Measurements from ENCODE around the gene CPEB3. TPM values are rescaled to one million over a fixed set of nuclear protein-coding genes. Genes with fewer than 3 reads are reported as not detected.

CPEB3 gene
- total RNA-seq, 5 donors from 2014 or later (not counting 1 experiment from before 2014, with no cell fraction given), result 2.7 to 4.1 (median 3.1) TPM

- Mint-ChIP-seq H3K4me3 (no peak overlapping the region), H3K27ac (no peak overlapping the region), H3K9me3 (no peaks in the 10 kb centered on the region), H3K36me3 (peaks cover 4% of the 10 kb centered on the region), H3K27me3 (no peaks in the 10 kb centered on the region), H3K4me1 (peaks cover 0 to 6% (median 2%) of the 10 kb centered on the region in 3 donors)
- ATAC-seq (replicated peaks in 1 of 4), result no peak
- Histone ChIP-seq H3K27ac (ENCODE audit: low read length) (no peak overlapping the region), H3K9me3 (no peaks in the 10 kb centered on the region), H3K27me3 (replicated peaks in 1 of 2; ENCODE audit: control insufficient read depth in 2 of 2, extremely low read depth in 1 of 2, insufficient read depth in 2 of 2, low read length in 1 of 2) (no peaks in the 10 kb centered on the region), H3K4me3 (ENCODE audit: control insufficient read depth in 1 of 2, extremely low read depth in 1 of 2, low read length in 1 of 2) (no peak overlapping the region), H3K36me3 (ENCODE audit: control insufficient read depth in 2 of 2, extremely low read depth in 1 of 2, insufficient read depth in 1 of 2, low read length in 1 of 2) (no peaks in the 10 kb centered on the region), H3K4me1 (ENCODE audit: control insufficient read depth in 1 of 2, extremely low read depth in 1 of 2, insufficient read depth in 2 of 2, low read length in 2 of 2) (no peaks in the 10 kb centered on the region)
- ChIA-PET POLR2A (no interaction called here), CTCF (no interaction called here)
- no CpG with 5 or more reads among the region's 2 CpGs for WGBS (ENCODE audit: insufficient coverage)
- DNase-seq, result no peak
Measured at GRCh38 chr10:92263396-92263795, 27.5 kb downstream of the CPEB3 start.

- H3K36me3 Mint-ChIP-seq, result no peaks in the 10 kb centered on the region
- peaks cover 0 to 2% of the 10 kb centered on the region in 2 experiments for H3K4me1 ChIP-seq (ENCODE audit: control insufficient read depth in 1 of 2, extremely low read depth in 1 of 2, insufficient read depth in 2 of 2, low read length in 2 of 2)
- H3K9me3 ChIP-seq, result no peaks in the 10 kb centered on the region
- no peaks in the 10 kb centered on the region for H3K27me3 ChIP-seq (replicated peaks in 1 of 2; ENCODE audit: control insufficient read depth in 2 of 2, extremely low read depth in 1 of 2, insufficient read depth in 2 of 2, low read length in 1 of 2)
- no peak overlapping the region for H3K4me3 ChIP-seq (ENCODE audit: control insufficient read depth in 1 of 2, extremely low read depth in 1 of 2, low read length in 1 of 2)
- POLR2A ChIA-PET, result no interaction called here
- no peaks in the 10 kb centered on the region for H3K27me3 Mint-ChIP-seq
- no peaks in the 10 kb centered on the region for H3K36me3 ChIP-seq (ENCODE audit: control insufficient read depth in 2 of 2, extremely low read depth in 1 of 2, insufficient read depth in 1 of 2, low read length in 1 of 2)
- DNase-seq (no peak), ATAC-seq (replicated peaks in 1 of 4) (no peak)
- H3K27ac ChIP-seq (ENCODE audit: low read length), result no peak overlapping the region
- CTCF ChIA-PET, result interaction anchor here in 1 of 2 donors (0.6 kb wide), 1 partner anchor 233 kb away, joined by 3 read pairs; no protein-coding TSS in a partner anchor
- H3K9me3 Mint-ChIP-seq, result no peaks in the 10 kb centered on the region
- no peak overlapping the region for H3K27ac Mint-ChIP-seq
- no peak overlapping the region for H3K4me3 Mint-ChIP-seq
- H3K4me1 Mint-ChIP-seq, result peaks cover under 1 to 2% (median 2%) of the 10 kb centered on the region in 3 donors
- WGBS (ENCODE audit: insufficient coverage), result 90% methylated on average over 2 of the region's 2 CpGs
Measured at GRCh38 chr10:92248566-92248965, 42.3 kb downstream of the CPEB3 start.

GRCh38 chr10:92244796-92245195 lies 46.1 kb downstream of the CPEB3 start:
- H3K36me3 Mint-ChIP-seq, result no peaks in the 10 kb centered on the region
- H3K4me3 ChIP-seq (ENCODE audit: control insufficient read depth in 1 of 2, extremely low read depth in 1 of 2, low read length in 1 of 2), result no peak overlapping the region
- ChIA-PET CTCF (no interaction called here), POLR2A (no interaction called here)
- no peaks in the 10 kb centered on the region for H3K9me3 Mint-ChIP-seq
- peaks cover 24 to 26% (median 25%) of the 10 kb centered on the region in 3 donors for H3K4me1 Mint-ChIP-seq
- WGBS (ENCODE audit: insufficient coverage), result no CpG with 5 or more reads among the region's 3 CpGs
- ATAC-seq (replicated peaks in 1 of 4), result no peak
- H3K27me3 ChIP-seq (replicated peaks in 1 of 2; ENCODE audit: control insufficient read depth in 2 of 2, extremely low read depth in 1 of 2, insufficient read depth in 2 of 2, low read length in 1 of 2), result no peaks in the 10 kb centered on the region
- H3K36me3 ChIP-seq (ENCODE audit: control insufficient read depth in 2 of 2, extremely low read depth in 1 of 2, insufficient read depth in 1 of 2, low read length in 1 of 2), result no peaks in the 10 kb centered on the region
- H3K27ac Mint-ChIP-seq, result no peak overlapping the region
- no peak overlapping the region for H3K27ac ChIP-seq (ENCODE audit: low read length)
- no peaks in the 10 kb centered on the region for H3K27me3 Mint-ChIP-seq
- H3K4me3 Mint-ChIP-seq, result no peak overlapping the region
- DNase-seq, result no peak
- H3K4me1 ChIP-seq (ENCODE audit: control insufficient read depth in 1 of 2, extremely low read depth in 1 of 2, insufficient read depth in 2 of 2, low read length in 2 of 2), result peaks cover 6 to 17% of the 10 kb centered on the region in 2 experiments
- H3K9me3 ChIP-seq, result no peaks in the 10 kb centered on the region

GRCh38 chr10:92242910-92243671 lies 47.8 kb downstream of the CPEB3 start:
- Mint-ChIP-seq H3K27ac (peak overlapping the region in 1 of 2 donors; percentile 26), H3K9me3 (no peaks in the 10 kb centered on the region), H3K27me3 (no peaks in the 10 kb centered on the region), H3K36me3 (no peaks in the 10 kb centered on the region), H3K4me3 (peak overlapping the region; percentile 64 to 71 (median 65)), H3K4me1 (peaks cover 37 to 41% (median 38%) of the 10 kb centered on the region in 3 donors)
- ChIA-PET POLR2A (no interaction called here), CTCF (interaction anchor here (0.5 to 1.0 kb wide), 6 partner anchors 11 to 1042 kb away, joined by 3 to 4 read pairs (median 3); no protein-coding TSS in a partner anchor)
- Histone ChIP-seq H3K4me1 (ENCODE audit: control insufficient read depth in 1 of 2, extremely low read depth in 1 of 2, insufficient read depth in 2 of 2, low read length in 2 of 2) (peaks cover 15 to 17% of the 10 kb centered on the region in 2 experiments), H3K9me3 (no peaks in the 10 kb centered on the region), H3K27ac (ENCODE audit: low read length) (no peak overlapping the region), H3K36me3 (ENCODE audit: control insufficient read depth in 2 of 2, extremely low read depth in 1 of 2, insufficient read depth in 1 of 2, low read length in 1 of 2) (no peaks in the 10 kb centered on the region), H3K27me3 (replicated peaks in 1 of 2; ENCODE audit: control insufficient read depth in 2 of 2, extremely low read depth in 1 of 2, insufficient read depth in 2 of 2, low read length in 1 of 2) (no peaks in the 10 kb centered on the region), H3K4me3 (ENCODE audit: control insufficient read depth in 1 of 2, extremely low read depth in 1 of 2, low read length in 1 of 2) (peak overlapping the region in 1 of 2 donors; percentile 47)
- no CpG with 5 or more reads among the region's 8 CpGs for WGBS (ENCODE audit: insufficient coverage)
- ATAC-seq (replicated peaks in 1 of 4) (peak; percentile 60 to 76 (median 65)), DNase-seq (peak in 32 of 35 experiments; percentile 5 to 60 (median 29))

GRCh38 chr10:92242380-92242779 lies 48.5 kb downstream of the CPEB3 start:
- no peak overlapping the region for H3K4me3 ChIP-seq (ENCODE audit: control insufficient read depth in 1 of 2, extremely low read depth in 1 of 2, low read length in 1 of 2)
- ATAC-seq (replicated peaks in 1 of 4), result no peak
- H3K27ac ChIP-seq (ENCODE audit: low read length), result no peak overlapping the region
- no peaks in the 10 kb centered on the region for H3K9me3 Mint-ChIP-seq
- CTCF ChIA-PET, result interaction anchor here (0.5 to 0.9 kb wide), 3 partner anchors 10 to 1042 kb away, joined by 3 to 4 read pairs (median 3); no protein-coding TSS in a partner anchor
- H3K4me1 ChIP-seq (ENCODE audit: control insufficient read depth in 1 of 2, extremely low read depth in 1 of 2, insufficient read depth in 2 of 2, low read length in 2 of 2), result peaks cover 15 to 17% of the 10 kb centered on the region in 2 experiments
- H3K9me3 ChIP-seq, result no peaks in the 10 kb centered on the region
- no peaks in the 10 kb centered on the region for H3K27me3 Mint-ChIP-seq
- DNase-seq, result no peak
- no CpG with 5 or more reads among the region's 2 CpGs for WGBS (ENCODE audit: insufficient coverage)
- no peaks in the 10 kb centered on the region for H3K36me3 Mint-ChIP-seq
- no peak overlapping the region for H3K27ac Mint-ChIP-seq
- POLR2A ChIA-PET, result interaction anchor here in 1 of 2 donors (0.6 kb wide), 1 partner anchor 233 kb away, joined by 4 read pairs; no protein-coding TSS in a partner anchor
- H3K4me1 Mint-ChIP-seq, result peaks cover 41 to 47% (median 42%) of the 10 kb centered on the region in 3 donors
- H3K4me3 Mint-ChIP-seq, result peak overlapping the region in 2 of 3 donors; percentile 39 to 65
- no peaks in the 10 kb centered on the region for H3K27me3 ChIP-seq (replicated peaks in 1 of 2; ENCODE audit: control insufficient read depth in 2 of 2, extremely low read depth in 1 of 2, insufficient read depth in 2 of 2, low read length in 1 of 2)
- no peaks in the 10 kb centered on the region for H3K36me3 ChIP-seq (ENCODE audit: control insufficient read depth in 2 of 2, extremely low read depth in 1 of 2, insufficient read depth in 1 of 2, low read length in 1 of 2)

GRCh38 chr10:92241501-92241900 lies 49.4 kb downstream of the CPEB3 start:
- Mint-ChIP-seq H3K9me3 (no peaks in the 10 kb centered on the region), H3K4me3 (peak overlapping the region; percentile 86 to 98 (median 87)), H3K36me3 (no peaks in the 10 kb centered on the region), H3K4me1 (peaks cover 44 to 50% (median 46%) of the 10 kb centered on the region in 3 donors), H3K27ac (no peak overlapping the region), H3K27me3 (no peaks in the 10 kb centered on the region)
- Histone ChIP-seq H3K27me3 (replicated peaks in 1 of 2; ENCODE audit: control insufficient read depth in 2 of 2, extremely low read depth in 1 of 2, insufficient read depth in 2 of 2, low read length in 1 of 2) (no peaks in the 10 kb centered on the region), H3K36me3 (ENCODE audit: control insufficient read depth in 2 of 2, extremely low read depth in 1 of 2, insufficient read depth in 1 of 2, low read length in 1 of 2) (no peaks in the 10 kb centered on the region), H3K4me1 (ENCODE audit: control insufficient read depth in 1 of 2, extremely low read depth in 1 of 2, insufficient read depth in 2 of 2, low read length in 2 of 2) (peaks cover 15 to 17% of the 10 kb centered on the region in 2 experiments), H3K27ac (ENCODE audit: low read length) (no peak overlapping the region), H3K9me3 (no peaks in the 10 kb centered on the region), H3K4me3 (ENCODE audit: control insufficient read depth in 1 of 2, extremely low read depth in 1 of 2, low read length in 1 of 2) (peak overlapping the region; percentile 82 to 96)
- no peak for DNase-seq
- no peak for ATAC-seq (replicated peaks in 1 of 4)
- POLR2A ChIA-PET, result no interaction called here
- CTCF ChIA-PET, result no interaction called here
- WGBS (ENCODE audit: insufficient coverage), result no CpG with 5 or more reads among the region's 1 CpG
